Muscle layer of colon (tissue), 2 donors: ENCODE data around the gene CAPN5.

Source experiments
- H3K27ac ChIP-seq: one replicate; pipeline ENCODE4 v1.7.0; 2013; ENCODE audit warnings: low read depth, mild to moderate bottlenecking, low read length, moderate library complexity
- H3K27me3 ChIP-seq, 2 donors: one replicate each; pipeline ENCODE4 v1.7.0; 2013; ENCODE audit warnings: low read length in 2 of 2, mild to moderate bottlenecking in 2 of 2; ENCODE audit not compliant: insufficient read depth in 2 of 2, control insufficient read depth in 1 of 2
- H3K36me3 ChIP-seq: one replicate; pipeline ENCODE4 v1.7.0; 2013; ENCODE audit warnings: mild to moderate bottlenecking, low read length; ENCODE audit not compliant: insufficient read depth
- H3K4me1 ChIP-seq: one replicate; pipeline ENCODE4 v1.7.0; 2013; ENCODE audit warnings: mild to moderate bottlenecking, low read length; ENCODE audit not compliant: insufficient read depth
- H3K4me3 ChIP-seq, 2 donors: one replicate each; pipeline ENCODE4 v1.7.0; 2013; ENCODE audit warnings: low read length in 2 of 2, low read depth in 1 of 2, mild to moderate bottlenecking in 1 of 2, moderate library complexity in 1 of 2
- H3K9ac ChIP-seq: one replicate; pipeline ENCODE4 v1.7.0; 2013; ENCODE audit warnings: low read length
- H3K9me3 ChIP-seq: one replicate; pipeline ENCODE4 v1.7.0; 2013; ENCODE audit warnings: mild to moderate bottlenecking, low read length
- donor health status: abdominal sarcoma.
- donor health status: Adenocarcinoma of cecum.

CAPN5 gene

DNA sequence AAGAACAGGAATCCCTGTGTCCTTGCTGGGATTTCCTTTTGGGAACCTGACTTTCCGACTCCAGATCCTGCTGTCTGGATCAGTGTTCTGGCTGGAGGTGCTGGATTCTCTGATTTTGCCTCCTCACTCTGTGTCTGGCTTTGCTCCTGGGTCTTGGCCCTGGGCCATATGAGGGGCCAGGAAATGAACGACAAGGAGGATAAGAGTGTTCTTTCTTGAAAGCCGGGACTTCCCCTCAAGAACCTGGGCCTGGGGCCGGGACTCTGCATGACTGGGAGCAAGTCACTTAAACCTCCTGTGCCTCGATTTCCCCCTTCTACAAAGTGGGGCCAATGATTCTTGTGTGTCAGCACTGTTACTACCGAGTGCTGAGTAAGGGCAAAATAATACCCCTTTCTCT is 58.4 kb downstream of the CAPN5 start:
- H3K27ac ChIP-seq = no peak overlapping the region
- no peaks in the 10 kb centered on the region for H3K9me3 ChIP-seq
- peaks cover 11% of the 10 kb centered on the region for H3K4me1 ChIP-seq
- H3K27me3 ChIP-seq = peaks cover 0 to 14% of the 10 kb centered on the region in 2 donors
- no peak overlapping the region for H3K4me3 ChIP-seq
- peaks cover 15% of the 10 kb centered on the region for H3K36me3 ChIP-seq
- no peak overlapping the region for H3K9ac ChIP-seq

DNA sequence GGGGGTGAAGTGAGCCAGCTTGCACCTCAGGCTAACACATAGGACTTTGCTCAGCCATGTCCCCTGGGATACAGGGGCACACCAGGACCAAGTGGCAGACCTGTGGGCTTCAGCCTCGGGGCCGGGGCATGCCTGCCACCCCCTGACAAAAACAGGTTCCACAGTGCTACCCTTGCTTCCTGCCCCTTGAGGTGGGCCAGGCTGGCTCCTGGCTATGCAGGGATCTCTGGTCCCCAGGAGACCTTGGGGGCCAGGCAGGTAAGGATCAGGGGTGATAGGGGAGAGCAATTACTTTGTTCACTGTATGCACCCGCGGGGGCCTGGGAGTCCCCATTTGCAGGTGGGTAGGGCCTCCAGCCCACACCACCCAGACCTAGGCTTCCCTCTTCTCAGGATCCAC is 58.9 kb downstream of the CAPN5 start:
- no peak overlapping the region for H3K4me3 ChIP-seq
- H3K9ac ChIP-seq = no peak overlapping the region
- H3K27ac ChIP-seq = no peak overlapping the region
- peaks cover 15% of the 10 kb centered on the region for H3K36me3 ChIP-seq
- peaks cover 15% of the 10 kb centered on the region for H3K4me1 ChIP-seq
- H3K9me3 ChIP-seq = no peaks in the 10 kb centered on the region
- peaks cover 0 to 14% of the 10 kb centered on the region in 2 donors for H3K27me3 ChIP-seq

DNA sequence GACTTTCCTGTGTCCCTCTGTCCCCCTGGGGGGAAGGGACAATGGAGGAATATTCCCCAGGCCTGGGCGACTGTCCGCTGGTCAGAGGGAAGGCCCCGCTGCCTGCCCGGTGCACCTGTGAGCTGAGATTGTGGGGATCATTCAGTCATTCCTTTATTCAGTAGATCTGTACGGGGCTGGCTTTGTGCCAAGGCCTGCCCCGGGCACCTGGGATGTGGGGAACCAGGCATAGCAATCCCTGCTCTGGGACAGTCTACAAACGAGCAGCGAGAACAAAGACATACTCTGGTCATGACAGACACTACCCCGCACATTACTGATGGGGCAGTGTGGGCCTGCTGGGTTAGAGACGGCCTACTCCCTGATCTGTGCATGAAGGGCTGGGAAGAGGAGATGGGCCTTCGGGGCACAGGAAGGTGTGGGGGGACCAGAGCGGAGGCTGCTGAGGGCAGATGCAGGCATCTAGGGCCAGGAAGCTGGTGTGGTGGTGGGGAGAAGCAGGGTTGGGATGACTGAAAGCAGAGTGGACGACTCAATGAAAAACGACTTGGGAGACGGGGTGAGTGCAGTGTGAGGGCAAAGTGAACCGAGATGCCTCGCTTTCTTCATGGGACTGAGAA is 59.5 kb downstream of the CAPN5 start:
- peaks cover 20% of the 10 kb centered on the region for H3K4me1 ChIP-seq
- H3K36me3 ChIP-seq = peaks cover 10% of the 10 kb centered on the region
- H3K4me3 ChIP-seq = no peak overlapping the region
- peaks cover 0 to 14% of the 10 kb centered on the region in 2 donors for H3K27me3 ChIP-seq
- no peak overlapping the region for H3K27ac ChIP-seq
- H3K9me3 ChIP-seq = no peaks in the 10 kb centered on the region
- H3K9ac ChIP-seq = no peak overlapping the region

DNA sequence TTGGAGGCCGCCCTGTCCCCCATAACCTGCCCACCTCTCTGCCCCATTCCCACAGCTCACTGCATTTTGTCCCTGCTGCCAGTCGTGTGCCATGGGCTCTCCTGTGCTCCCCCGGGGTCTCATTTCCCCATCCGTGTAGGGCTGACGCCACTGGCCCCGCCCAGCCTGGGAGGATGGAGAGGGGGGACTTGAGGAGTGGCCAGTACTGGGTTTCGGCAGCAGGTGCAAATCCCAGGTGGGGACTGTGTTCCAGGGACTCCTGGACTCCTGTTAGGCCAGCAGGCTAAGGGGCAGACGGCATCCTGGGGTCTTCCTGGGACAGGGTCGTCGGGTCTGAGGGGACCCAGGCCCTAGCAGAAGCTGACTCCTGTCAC is 60.1 kb downstream of the CAPN5 start:
- H3K4me1 ChIP-seq = peaks cover 22% of the 10 kb centered on the region
- H3K27me3 ChIP-seq = peaks cover 0 to 14% of the 10 kb centered on the region in 2 donors
- H3K27ac ChIP-seq = no peak overlapping the region
- peak overlapping the region; percentile 17 for H3K9ac ChIP-seq
- H3K4me3 ChIP-seq = peak overlapping the region; percentile 54 to 61
- H3K9me3 ChIP-seq = no peaks in the 10 kb centered on the region
- H3K36me3 ChIP-seq = peaks cover 5% of the 10 kb centered on the region

DNA sequence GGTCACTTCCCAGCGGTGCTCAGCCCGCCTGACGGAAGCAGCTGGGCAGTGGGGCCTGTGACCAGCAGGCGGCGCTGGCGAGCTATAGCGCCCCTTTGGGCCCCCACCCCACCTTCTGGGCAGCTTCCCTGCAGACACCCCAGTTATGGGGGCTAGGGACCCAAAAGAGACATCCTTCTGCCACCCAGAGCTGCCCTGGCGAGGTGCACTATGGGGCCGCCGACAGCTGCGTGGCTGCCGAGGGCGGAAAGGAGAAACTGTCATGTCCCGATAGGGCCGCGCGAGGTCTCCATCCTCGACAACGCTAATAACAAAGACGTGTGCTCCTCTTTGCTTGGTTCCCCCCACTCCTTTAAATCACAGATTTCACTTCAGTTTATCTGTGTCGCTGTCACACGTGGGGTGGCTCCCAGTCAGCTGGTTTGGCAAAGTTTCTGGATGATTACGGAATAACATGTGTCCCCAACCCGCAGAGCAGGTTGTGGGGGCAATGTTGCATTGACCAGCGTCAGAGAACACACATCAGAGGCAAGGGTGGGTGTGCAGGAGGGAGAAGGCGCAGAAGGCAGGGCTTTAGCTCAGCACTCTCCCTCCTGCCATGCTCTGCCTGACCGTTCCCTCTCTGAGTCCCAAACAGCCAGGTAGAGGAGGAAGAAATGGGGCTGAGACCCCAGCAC is 60.6 kb downstream of the CAPN5 start:
- peak overlapping the region; percentile 17 for H3K9ac ChIP-seq
- peaks cover 5% of the 10 kb centered on the region for H3K36me3 ChIP-seq
- peaks cover 22% of the 10 kb centered on the region for H3K4me1 ChIP-seq
- H3K27me3 ChIP-seq = peaks cover 0 to 14% of the 10 kb centered on the region in 2 donors
- H3K9me3 ChIP-seq = no peaks in the 10 kb centered on the region
- H3K4me3 ChIP-seq = peak overlapping the region; percentile 54 to 61
- H3K27ac ChIP-seq = no peak overlapping the region

DNA sequence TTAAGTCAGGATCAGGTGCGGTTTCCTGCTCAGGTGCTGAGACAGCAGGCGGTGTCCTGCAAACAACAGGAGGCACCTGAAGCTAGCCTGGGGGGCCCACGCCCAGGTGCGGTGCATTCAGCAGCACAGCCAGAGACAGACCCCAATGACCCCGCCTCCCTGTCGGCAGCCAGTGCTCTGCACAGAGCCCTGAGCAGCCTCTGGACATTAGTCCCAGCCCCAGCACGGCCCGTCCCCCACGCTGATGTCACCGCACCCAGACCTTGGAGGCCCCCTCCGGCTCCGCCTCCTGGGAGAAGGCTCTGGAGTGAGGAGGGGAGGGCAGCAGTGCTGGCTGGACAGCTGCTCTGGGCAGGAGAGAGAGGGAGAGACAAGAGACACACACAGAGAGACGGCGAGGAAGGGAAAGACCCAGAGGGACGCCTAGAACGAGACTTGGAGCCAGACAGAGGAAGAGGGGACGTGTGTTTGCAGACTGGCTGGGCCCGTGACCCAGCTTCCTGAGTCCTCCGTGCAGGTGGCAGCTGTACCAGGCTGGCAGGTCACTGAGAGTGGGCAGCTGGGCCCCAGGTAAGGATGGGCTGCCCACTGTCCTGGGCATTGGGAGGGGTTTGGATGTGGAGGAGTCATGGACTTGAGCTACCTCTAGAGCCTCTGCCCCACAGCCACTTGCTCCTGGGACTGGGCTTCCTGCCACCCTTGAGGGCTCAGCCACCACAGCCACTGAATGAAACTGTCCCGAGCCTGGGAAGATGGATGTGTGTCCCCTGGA is 61.3 kb downstream of the CAPN5 start, which contains the start of gene MYO7A:
Gene MYO7A, plus strand, starts transcription at position 327 of the 772 bp plus-strand sequence. CDS start 2,389 bp downstream, outside the sequence.
- Histone ChIP-seq H3K4me3 (peak within 1 kb of the TSS; percentile 54 to 61), H3K4me1 (peaks cover 22% of the 10 kb centered on the region), H3K27ac (no peak within 1 kb of the TSS), H3K36me3 (peaks cover 5% of the 10 kb centered on the region), H3K9ac (peak within 1 kb of the TSS; percentile 17), H3K27me3 (peaks cover 0 to 14% of the 10 kb centered on the region in 2 donors), H3K9me3 (no peaks in the 10 kb centered on the region)

DNA sequence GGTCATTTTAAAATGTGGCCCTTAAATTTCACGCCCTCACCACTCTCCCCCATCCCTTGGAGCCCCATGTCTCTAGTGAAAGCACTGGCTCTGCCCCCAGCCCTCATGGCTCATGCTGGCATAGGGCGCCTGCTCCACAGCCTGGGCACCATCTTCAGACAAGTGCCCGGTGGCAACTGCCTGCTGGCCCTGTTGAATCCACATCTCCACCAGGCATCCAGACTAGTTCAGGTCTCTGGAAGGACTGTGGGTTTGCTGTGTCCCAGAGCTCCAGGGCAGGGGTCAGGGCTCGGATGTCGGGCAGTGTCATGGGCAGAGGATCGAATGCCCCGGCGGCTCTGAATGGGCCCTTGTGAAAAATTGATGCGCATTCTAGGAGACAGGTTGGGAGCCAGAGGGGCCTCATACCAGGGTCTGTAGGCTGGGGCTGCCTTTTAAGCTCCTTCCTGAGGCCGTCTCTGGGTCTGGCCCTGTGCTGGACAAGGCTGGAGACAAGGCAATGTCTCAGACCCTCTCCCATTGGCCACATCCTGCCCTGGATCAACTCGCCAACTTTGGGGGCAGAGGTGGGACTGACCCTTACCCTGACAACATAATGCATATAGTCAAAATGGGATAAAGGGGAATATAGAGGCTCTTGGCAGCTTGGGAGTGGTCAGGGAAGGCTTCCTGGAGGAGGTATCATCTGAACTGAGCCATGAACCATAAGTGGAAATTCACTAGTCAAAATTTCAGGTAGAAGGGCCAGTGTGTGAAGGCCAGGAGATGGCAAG is 62.5 kb downstream of the CAPN5 start:
- H3K4me1 ChIP-seq = peaks cover 22% of the 10 kb centered on the region
- no peaks in the 10 kb centered on the region for H3K36me3 ChIP-seq
- no peak overlapping the region for H3K27ac ChIP-seq
- no peak overlapping the region for H3K9ac ChIP-seq
- H3K27me3 ChIP-seq = peaks cover 0 to 14% of the 10 kb centered on the region in 2 donors
- no peak overlapping the region for H3K4me3 ChIP-seq
- H3K9me3 ChIP-seq = no peaks in the 10 kb centered on the region

DNA sequence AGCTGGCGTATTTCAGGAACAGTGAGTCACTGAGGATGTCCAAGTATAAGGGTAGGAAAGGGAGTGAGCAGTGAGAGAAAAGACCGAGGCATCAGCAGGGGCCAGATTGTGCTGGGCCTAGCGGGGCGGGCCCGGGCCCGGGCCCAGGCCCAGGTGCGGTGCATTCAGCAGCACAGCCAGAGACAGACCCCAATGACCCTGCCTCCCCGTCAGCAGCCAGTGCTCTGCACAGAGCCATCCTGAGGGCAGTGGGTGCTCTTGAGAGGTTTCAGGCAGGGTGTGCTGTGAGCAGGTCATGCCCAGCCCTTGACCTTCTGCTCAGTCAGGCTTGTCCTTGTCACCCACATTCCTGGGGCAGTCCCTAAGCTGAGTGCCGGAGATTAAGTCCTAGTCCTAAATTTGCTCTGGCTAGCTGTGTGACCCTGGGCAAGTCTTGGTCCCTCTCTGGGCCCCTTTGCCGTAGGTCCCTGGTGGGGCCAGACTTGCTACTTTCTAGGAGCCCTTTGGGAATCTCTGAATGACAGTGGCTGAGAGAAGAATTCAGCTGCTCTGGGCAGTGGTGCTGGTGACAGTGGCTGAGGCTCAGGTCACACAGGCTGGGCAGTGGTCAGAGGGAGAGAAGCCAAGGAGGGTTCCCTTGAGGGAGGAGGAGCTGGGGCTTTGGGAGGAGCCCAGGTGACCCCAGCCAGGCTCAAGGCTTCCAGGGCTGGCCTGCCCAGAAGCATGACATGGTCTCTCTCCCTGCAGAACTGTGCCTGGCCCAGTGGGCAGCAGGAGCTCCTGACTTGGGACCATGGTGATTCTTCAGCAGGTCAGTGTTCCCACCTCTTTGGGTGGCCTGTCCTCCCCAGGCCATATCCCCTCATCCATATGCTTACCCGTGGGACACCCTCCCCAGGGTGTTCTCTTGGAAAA is 63.3 kb downstream of the CAPN5 start:
- H3K9me3 ChIP-seq = no peaks in the 10 kb centered on the region
- no peak overlapping the region for H3K4me3 ChIP-seq
- no peak overlapping the region for H3K9ac ChIP-seq
- H3K27me3 ChIP-seq = peaks cover 0 to 14% of the 10 kb centered on the region in 2 donors
- H3K36me3 ChIP-seq = no peaks in the 10 kb centered on the region
- no peak overlapping the region for H3K27ac ChIP-seq
- peaks cover 22% of the 10 kb centered on the region for H3K4me1 ChIP-seq

DNA sequence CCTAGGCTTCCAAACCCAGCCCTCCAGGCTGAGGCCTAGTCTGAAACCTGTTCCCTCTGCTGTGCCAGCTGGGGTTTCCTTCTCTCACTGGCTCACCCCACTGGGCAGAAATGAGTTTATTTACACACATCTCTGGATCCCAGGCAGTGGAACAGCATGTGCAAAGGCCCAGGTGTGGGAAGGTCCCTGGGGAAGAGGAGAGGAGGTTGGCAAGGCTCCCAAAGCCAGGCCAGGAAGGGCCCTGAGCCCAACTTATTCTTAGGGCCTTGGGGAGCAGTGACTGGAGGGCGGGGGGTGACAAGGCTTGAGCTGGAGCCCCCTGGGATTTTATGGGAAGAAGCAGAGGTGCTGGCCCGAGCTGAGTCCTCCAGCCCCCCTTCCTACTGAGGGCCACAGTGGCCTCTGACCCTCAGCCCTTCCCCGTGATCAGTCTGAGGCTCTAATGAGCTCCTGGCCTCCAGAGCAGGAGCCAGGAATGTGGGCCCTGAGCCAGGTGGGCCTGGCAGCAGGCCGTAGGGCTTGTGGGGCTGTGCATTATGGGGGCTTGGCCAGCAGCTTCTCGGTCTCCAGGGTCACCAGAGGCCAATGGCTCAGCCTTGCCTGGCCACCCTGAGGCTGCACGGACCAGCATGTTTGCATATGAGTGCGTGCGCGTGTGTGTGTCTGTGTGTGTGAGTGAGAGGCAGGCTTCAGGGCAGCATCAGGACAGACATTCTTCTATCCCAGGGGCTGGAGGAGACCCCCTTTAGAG is 64.2 kb downstream of the CAPN5 start:
- peaks cover 0 to 14% of the 10 kb centered on the region in 2 donors for H3K27me3 ChIP-seq
- H3K36me3 ChIP-seq = no peaks in the 10 kb centered on the region
- no peak overlapping the region for H3K9ac ChIP-seq
- H3K27ac ChIP-seq = no peak overlapping the region
- peaks cover 22% of the 10 kb centered on the region for H3K4me1 ChIP-seq
- H3K4me3 ChIP-seq = no peak overlapping the region
- H3K9me3 ChIP-seq = no peaks in the 10 kb centered on the region

DNA sequence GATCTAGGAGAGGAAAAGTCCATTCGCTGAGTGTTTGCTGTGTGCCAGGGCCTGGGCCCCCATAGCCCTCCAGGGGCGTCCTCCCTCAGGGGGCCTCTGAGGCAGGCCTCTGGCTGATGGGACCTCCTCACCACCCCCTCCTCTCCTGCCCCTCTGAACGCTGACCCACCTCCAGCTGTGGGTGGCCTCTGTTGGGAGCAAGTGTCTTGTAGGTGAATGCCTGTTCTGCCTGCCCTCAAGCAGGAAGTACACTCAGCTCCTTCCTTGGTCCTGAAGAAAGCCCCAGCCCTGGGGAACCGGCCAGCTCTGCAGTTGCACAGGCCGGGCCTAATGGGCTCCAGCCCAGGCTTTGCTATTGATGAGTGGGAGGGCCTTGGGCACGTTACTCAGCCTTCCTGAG is 64.8 kb downstream of the CAPN5 start:
- H3K27me3 ChIP-seq = peaks cover 0 to 14% of the 10 kb centered on the region in 2 donors
- no peak overlapping the region for H3K27ac ChIP-seq
- no peaks in the 10 kb centered on the region for H3K36me3 ChIP-seq
- peaks cover 22% of the 10 kb centered on the region for H3K4me1 ChIP-seq
- no peaks in the 10 kb centered on the region for H3K9me3 ChIP-seq
- H3K9ac ChIP-seq = no peak overlapping the region
- no peak overlapping the region for H3K4me3 ChIP-seq
